WTC11 (cell line): ENCODE data around the gene SEC61A1.

Source experiments
- JUN ChIP-seq: sonication (generic); formaldehyde crosslinking; IDR thresholded peaks from 2 replicates; pipeline ENCODE4 v1.8.0; 2023; ENCODE audit warnings: mild to moderate bottlenecking, missing genetic modification reagents
- SP1 ChIP-seq: sonication (generic); formaldehyde crosslinking; conservative IDR thresholded peaks from 2 replicates; pipeline ENCODE4 v1.8.1; 2022; ENCODE audit warnings: missing genetic modification reagents
- TEAD1 ChIP-seq: sonication (generic); formaldehyde crosslinking; IDR thresholded peaks from 2 replicates; pipeline ENCODE4 v1.8.0; 2022; ENCODE audit warnings: mild to moderate bottlenecking, missing genetic modification reagents
- TF ChIP-seq, protein P1 (sequence below): fragments of 200-600 bp; IDR thresholded peaks from 2 replicates; pipeline ENCODE4 v1.8.0; 2022; ENCODE audit warnings: antibody characterized with exemption
- TF ChIP-seq, protein P2 (sequence below): sonication (generic); formaldehyde crosslinking; IDR thresholded peaks from 2 replicates; pipeline ENCODE4 v1.8.0; 2023; ENCODE audit warnings: missing genetic modification reagents
- TF ChIP-seq, protein P3 (sequence below): sonication (generic); formaldehyde crosslinking; IDR thresholded peaks from 2 replicates; pipeline ENCODE4 v1.8.1; 2023; ENCODE audit warnings: mild to moderate bottlenecking, missing genetic modification reagents, moderate library complexity

DNA sequence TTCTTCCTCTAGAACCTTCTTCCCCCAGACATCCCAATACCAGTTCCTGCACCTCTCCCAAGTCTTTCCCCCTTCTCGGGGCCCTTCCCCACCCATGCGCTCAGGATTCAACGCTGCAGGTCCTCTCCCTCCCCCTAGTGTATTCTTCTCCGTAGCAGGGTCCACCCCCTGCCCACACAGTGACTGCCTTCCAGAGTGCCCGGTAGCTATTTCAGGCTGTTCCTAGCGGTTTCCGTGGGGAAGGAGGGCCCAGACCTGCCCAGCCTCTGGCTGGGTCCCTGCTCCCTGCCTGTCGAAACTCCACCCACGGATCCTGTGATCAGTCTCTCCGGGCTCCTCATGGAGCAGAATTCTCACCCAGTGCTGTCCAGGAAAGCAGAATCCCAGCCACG lies 45.2 kb upstream of the SEC61A1 start:
- TF ChIP-seq, protein P1, sequence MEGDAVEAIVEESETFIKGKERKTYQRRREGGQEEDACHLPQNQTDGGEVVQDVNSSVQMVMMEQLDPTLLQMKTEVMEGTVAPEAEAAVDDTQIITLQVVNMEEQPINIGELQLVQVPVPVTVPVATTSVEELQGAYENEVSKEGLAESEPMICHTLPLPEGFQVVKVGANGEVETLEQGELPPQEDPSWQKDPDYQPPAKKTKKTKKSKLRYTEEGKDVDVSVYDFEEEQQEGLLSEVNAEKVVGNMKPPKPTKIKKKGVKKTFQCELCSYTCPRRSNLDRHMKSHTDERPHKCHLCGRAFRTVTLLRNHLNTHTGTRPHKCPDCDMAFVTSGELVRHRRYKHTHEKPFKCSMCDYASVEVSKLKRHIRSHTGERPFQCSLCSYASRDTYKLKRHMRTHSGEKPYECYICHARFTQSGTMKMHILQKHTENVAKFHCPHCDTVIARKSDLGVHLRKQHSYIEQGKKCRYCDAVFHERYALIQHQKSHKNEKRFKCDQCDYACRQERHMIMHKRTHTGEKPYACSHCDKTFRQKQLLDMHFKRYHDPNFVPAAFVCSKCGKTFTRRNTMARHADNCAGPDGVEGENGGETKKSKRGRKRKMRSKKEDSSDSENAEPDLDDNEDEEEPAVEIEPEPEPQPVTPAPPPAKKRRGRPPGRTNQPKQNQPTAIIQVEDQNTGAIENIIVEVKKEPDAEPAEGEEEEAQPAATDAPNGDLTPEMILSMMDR = no peak
- TF ChIP-seq TEAD1 (CRISPR knock-in tag) = no peak
- TF ChIP-seq, protein P2, sequence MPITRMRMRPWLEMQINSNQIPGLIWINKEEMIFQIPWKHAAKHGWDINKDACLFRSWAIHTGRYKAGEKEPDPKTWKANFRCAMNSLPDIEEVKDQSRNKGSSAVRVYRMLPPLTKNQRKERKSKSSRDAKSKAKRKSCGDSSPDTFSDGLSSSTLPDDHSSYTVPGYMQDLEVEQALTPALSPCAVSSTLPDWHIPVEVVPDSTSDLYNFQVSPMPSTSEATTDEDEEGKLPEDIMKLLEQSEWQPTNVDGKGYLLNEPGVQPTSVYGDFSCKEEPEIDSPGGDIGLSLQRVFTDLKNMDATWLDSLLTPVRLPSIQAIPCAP (CRISPR knock-in tag) = no peak
- no peak for TF ChIP-seq SP1
- TF ChIP-seq JUN (CRISPR knock-in tag) = no peak
- TF ChIP-seq, protein P3, sequence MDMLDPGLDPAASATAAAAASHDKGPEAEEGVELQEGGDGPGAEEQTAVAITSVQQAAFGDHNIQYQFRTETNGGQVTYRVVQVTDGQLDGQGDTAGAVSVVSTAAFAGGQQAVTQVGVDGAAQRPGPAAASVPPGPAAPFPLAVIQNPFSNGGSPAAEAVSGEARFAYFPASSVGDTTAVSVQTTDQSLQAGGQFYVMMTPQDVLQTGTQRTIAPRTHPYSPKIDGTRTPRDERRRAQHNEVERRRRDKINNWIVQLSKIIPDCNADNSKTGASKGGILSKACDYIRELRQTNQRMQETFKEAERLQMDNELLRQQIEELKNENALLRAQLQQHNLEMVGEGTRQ (CRISPR knock-in tag) = no peak
